ENCODE results near the gene NBPF11. TPM values are rescaled to one million over a fixed set of nuclear protein-coding genes. Genes with fewer than 3 reads are reported as not detected.
"Not testable (repeated sequence)": the region's sequence is repeated elsewhere in the genome, so short reads cannot be mapped to it uniquely, and the experiment has no call there.

The NBPF11 gene
- total RNA-seq, 1 donor from 2014 or later, result 27.3 TPM

GRCh38 chr1:148078632-148079519, 73.2 kb downstream of the NBPF11 start:
- not testable (repeated sequence) for H3K9me3 Mint-ChIP-seq; H3K36me3 Mint-ChIP-seq; H3K4me1 Mint-ChIP-seq; H3K27me3 Mint-ChIP-seq (ENCODE audit: low read depth); H3K27ac Mint-ChIP-seq; DNase-seq (ENCODE audit: low spot score in 2 of 2, unreplicated experiment in 2 of 2); H3K4me3 Mint-ChIP-seq

GRCh38 chr1:148078090-148078489, 74.0 kb downstream of the NBPF11 start:
- H3K9me3 Mint-ChIP-seq; H3K27me3 Mint-ChIP-seq (ENCODE audit: low read depth); DNase-seq (ENCODE audit: low spot score in 2 of 2, unreplicated experiment in 2 of 2); H3K4me1 Mint-ChIP-seq; H3K27ac Mint-ChIP-seq; H3K4me3 Mint-ChIP-seq; H3K36me3 Mint-ChIP-seq: not testable (repeated sequence)

DNA sequence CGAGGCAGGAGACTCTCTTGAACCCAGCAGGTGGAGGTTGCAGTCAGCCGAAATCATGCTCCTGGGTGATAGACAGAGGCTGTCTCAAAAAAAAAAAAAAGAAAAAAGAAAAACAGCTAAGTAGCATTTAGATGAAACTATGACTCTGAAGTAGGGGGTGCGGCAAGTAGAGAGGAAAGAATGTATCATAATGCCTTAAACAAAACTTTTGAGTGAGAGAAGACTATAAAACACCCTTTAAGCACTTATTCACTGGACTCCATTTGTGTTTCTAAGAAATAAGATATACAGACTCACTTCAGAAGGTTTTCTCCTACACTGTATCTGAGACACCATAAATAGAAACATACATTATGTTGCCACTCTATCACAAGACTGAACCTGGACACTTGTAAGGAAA, 74.6 kb downstream of the NBPF11 start:
- not testable (repeated sequence) for H3K27me3 Mint-ChIP-seq (ENCODE audit: low read depth); H3K4me3 Mint-ChIP-seq; H3K9me3 Mint-ChIP-seq; H3K36me3 Mint-ChIP-seq; DNase-seq (ENCODE audit: low spot score in 2 of 2, unreplicated experiment in 2 of 2); H3K27ac Mint-ChIP-seq; H3K4me1 Mint-ChIP-seq

DNA sequence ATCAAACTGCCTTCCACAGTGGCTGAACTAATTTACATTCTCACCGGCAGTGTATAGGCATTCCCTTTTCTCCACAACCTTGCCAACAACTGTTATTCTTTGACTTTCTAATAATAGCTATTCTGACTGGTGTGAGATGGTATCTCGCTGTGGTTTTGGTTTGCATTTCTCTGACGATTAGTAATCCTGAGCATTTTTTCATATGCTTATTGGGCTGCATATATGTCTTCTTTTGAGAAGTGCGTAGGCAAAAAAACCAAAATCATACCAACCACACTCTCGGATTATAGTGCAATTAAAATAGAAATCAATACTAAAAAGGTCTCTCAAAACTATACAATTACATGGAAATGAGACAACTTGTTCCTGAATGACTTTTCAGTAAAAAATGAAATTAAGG, 78.7 kb downstream of the NBPF11 start:
- H3K4me3 Mint-ChIP-seq; H3K27ac Mint-ChIP-seq; H3K9me3 Mint-ChIP-seq; H3K4me1 Mint-ChIP-seq; DNase-seq (ENCODE audit: low spot score in 2 of 2, unreplicated experiment in 2 of 2); H3K27me3 Mint-ChIP-seq (ENCODE audit: low read depth); H3K36me3 Mint-ChIP-seq: not testable (repeated sequence)

DNA sequence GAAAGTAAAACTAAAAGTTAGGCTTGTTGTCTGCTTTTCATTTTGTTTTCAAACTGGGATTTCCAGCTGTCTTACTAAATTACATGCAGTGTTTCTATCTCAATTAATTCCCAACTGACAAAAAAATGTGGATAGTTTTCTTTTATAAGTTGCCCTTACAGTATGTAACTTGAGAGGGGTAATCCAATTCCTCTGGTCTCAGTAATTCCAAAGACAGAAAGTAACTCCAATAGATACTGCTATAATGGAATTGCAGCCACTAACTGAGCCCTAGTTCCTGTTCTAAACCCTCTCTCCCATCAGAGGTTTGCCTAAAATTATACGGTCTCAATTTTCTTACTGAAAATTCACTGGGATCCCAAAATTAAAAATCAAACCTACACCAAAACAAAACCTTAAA, 83.5 kb downstream of the NBPF11 start:
- not testable (repeated sequence) for H3K27me3 Mint-ChIP-seq (ENCODE audit: low read depth); H3K27ac Mint-ChIP-seq; H3K9me3 Mint-ChIP-seq; DNase-seq (ENCODE audit: low spot score in 2 of 2, unreplicated experiment in 2 of 2); H3K4me1 Mint-ChIP-seq; H3K36me3 Mint-ChIP-seq; H3K4me3 Mint-ChIP-seq

- H3K27me3 Mint-ChIP-seq (ENCODE audit: low read depth); H3K9me3 Mint-ChIP-seq; H3K4me3 Mint-ChIP-seq; DNase-seq (ENCODE audit: low spot score in 2 of 2, unreplicated experiment in 2 of 2); H3K27ac Mint-ChIP-seq; H3K36me3 Mint-ChIP-seq; H3K4me1 Mint-ChIP-seq: not testable (repeated sequence)
Measured at GRCh38 chr1:148068201-148068600, 83.9 kb downstream of the NBPF11 start.

DNA sequence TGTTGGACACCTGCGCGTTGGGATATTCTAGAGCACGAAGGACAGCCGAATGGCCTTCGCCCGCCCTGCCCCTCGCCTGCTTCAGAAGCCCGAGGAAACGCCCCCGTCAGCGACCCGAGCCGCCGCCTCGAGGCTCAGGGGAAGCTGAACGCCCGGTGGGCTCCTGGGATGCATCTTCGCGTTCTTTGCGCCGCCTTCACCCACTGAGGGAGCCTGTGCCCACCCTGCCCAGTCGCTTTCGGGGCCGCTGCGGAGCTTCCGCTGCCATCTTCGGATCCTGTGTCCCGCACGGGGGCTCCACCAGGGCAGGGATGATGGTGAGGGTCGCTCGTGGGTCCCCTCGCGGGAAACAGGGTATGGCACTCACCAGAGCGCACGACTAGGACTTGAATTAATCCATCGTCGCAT, 91.8 kb downstream of the NBPF11 start:
- H3K27me3 Mint-ChIP-seq (ENCODE audit: low read depth); H3K27ac Mint-ChIP-seq; H3K9me3 Mint-ChIP-seq; H3K4me1 Mint-ChIP-seq; H3K36me3 Mint-ChIP-seq; DNase-seq (ENCODE audit: low spot score in 2 of 2, unreplicated experiment in 2 of 2); H3K4me3 Mint-ChIP-seq: not testable (repeated sequence)

GRCh38 chr1:148057384-148057783, 94.7 kb downstream of the NBPF11 start:
- H3K4me1 Mint-ChIP-seq; H3K27ac Mint-ChIP-seq; DNase-seq (ENCODE audit: low spot score in 2 of 2, unreplicated experiment in 2 of 2); H3K9me3 Mint-ChIP-seq; H3K36me3 Mint-ChIP-seq; H3K4me3 Mint-ChIP-seq; H3K27me3 Mint-ChIP-seq (ENCODE audit: low read depth): not testable (repeated sequence)

Other genes with a start within 250 kb of the NBPF11 start
- gene GJA8, start 249.5 kb downstream of the NBPF11 start, total RNA-seq, result not detected in 3 replicates
- gene GPR89B, start 223.9 kb downstream of the NBPF11 start, total RNA-seq, result 19.3 to 22.9 TPM (median 21.2 TPM) in 3 replicates